HG02938 (cell line): ENCODE results near the gene TNFAIP2.
"Not testable (repeated sequence)": the region's sequence is repeated elsewhere in the genome, so short reads cannot be mapped to it uniquely, and the experiment has no call there.

Source experiments
- ATAC-seq: cut with Tn5 transposase; IDR thresholded peaks from one replicate; pipeline ENCODE4 v1.9.1; 2021; ENCODE audit warnings: mild to moderate bottlenecking, moderate library complexity; ENCODE audit not compliant: unreplicated experiment

The TNFAIP2 gene

GRCh38 chr14:103105580-103106150 is 17.6 kb upstream of the TNFAIP2 start:
- ATAC-seq = no peak

- no peak for ATAC-seq
Measured at GRCh38 chr14:103107455-103107854, 15.8 kb upstream of the TNFAIP2 start.

GRCh38 chr14:103107941-103108748 is 15.1 kb upstream of the TNFAIP2 start:
- ATAC-seq = no peak

- no peak for ATAC-seq
Measured at GRCh38 chr14:103108749-103109207, 14.5 kb upstream of the TNFAIP2 start.

- ATAC-seq = no peak
Measured at GRCh38 chr14:103109535-103110441, 13.5 kb upstream of the TNFAIP2 start.

GRCh38 chr14:103110681-103111231 is 12.5 kb upstream of the TNFAIP2 start:
- ATAC-seq = no peak

GRCh38 chr14:103111232-103111868 is 11.9 kb upstream of the TNFAIP2 start:
- no peak for ATAC-seq

- ATAC-seq = no peak
Measured at GRCh38 chr14:103112400-103113243, 10.6 kb upstream of the TNFAIP2 start.

GRCh38 chr14:103113303-103113702 is 10.0 kb upstream of the TNFAIP2 start:
- no peak for ATAC-seq

- ATAC-seq = no peak
Measured at GRCh38 chr14:103113774-103114173, 9.5 kb upstream of the TNFAIP2 start.

- ATAC-seq = not testable (repeated sequence)
Measured at GRCh38 chr14:103115086-103115679, 8.1 kb upstream of the TNFAIP2 start.

GRCh38 chr14:103115845-103116572 is 7.3 kb upstream of the TNFAIP2 start:
- ATAC-seq = no peak

GRCh38 chr14:103116636-103117035 is 6.6 kb upstream of the TNFAIP2 start:
- no peak for ATAC-seq

- ATAC-seq = not testable (repeated sequence)
Measured at GRCh38 chr14:103117499-103117898, 5.8 kb upstream of the TNFAIP2 start.

- no peak for ATAC-seq
Measured at GRCh38 chr14:103118018-103118662, 5.1 kb upstream of the TNFAIP2 start.

GRCh38 chr14:103118663-103119404 is 4.4 kb upstream of the TNFAIP2 start:
- ATAC-seq = no peak

- ATAC-seq = not testable (repeated sequence)
Measured at GRCh38 chr14:103119527-103119926, 3.7 kb upstream of the TNFAIP2 start.
